GDM1 (cell line): Measurements from ENCODE around the gene CLASP2.
"Not testable (repeated sequence)": the region's sequence is repeated elsewhere in the genome, so short reads cannot be mapped to it uniquely, and the experiment has no call there.

ENCODE experiments used
- DNase-seq: peaks from one replicate; lab custom pipeline; 2025; lab: John Stamatoyannopoulos, UW

The CLASP2 gene

DNA sequence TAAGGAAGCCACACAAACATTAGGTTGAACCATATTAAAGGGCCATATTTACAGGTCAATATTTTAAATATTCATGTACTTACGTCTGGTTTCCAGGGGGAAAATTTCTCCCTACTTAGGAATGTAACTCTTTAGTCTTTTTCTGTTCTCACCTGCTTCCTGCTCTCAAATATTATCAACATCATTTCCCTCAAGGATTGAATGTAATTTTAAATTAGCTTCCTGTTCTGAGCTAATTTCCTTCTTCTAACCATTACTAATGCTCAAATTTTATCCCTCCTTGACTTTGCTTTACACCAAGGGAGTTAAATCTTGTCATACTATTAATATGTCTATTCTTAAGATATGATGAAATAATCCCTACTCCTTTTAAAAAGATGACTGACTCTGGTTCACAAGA is 174.5 kb downstream of the CLASP2 start:
- no peak for DNase-seq

- no peak for DNase-seq
Observed at GRCh38 chr3:33541918-33542317, 176.1 kb downstream of the CLASP2 start.

GRCh38 chr3:33538678-33539339 is 179.2 kb downstream of the CLASP2 start:
- DNase-seq, result no peak

DNA sequence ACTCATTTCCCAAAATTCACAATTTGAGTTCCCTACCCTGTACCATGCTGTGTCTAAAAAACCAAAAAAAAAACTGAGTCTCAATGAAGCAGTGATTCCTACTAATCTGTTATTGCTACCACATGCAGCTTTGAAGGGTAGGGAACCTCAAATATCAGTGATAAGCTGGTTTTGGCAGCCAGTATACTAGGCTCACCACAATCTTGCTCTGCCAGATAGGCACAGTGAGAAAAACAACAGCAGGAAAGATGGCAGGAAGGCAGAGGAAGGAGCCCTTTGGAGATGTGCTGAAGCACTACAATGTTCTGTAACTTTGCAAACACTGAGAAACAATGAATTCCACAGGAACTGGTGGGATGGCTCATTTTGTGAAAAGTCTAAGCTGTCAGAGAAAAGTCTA is 180.9 kb downstream of the CLASP2 start:
- no peak for DNase-seq

DNA sequence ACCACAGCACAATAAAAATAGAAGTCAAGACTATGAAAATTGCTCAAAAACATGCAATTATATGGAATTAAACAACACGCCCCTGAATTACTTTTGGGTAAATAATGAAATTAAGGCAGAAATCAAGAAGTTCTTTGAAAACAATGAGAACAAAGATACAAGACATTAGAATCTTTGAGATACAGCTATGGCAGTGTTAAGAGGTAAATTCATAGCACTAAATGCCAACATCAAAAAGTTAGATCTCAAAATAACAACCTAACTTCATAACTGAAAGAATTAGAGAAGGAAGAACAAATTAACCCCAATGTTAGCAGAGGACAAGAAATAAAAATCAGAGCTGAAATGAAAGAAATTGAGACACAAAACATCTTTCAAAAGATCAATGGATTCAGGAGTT is 191.3 kb downstream of the CLASP2 start:
- DNase-seq, result no peak

DNA sequence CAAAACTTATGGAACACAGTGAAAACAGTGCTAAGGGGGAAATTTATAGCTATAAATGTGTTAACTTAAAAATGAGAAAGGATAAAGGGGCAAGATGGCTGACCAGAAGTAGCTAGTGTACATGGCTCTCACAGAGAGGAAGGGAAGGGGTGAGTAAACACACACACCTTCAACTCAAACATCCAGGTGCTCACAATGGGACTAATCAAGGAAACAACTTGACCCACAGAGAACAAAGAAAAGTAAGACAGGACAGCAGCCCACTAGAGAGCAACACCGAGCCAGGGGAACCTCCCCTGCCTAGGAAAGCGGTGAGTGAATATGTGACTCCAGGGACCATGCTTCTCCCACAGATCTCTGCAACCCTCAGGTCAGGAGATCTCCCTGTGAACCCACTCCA is 192.8 kb downstream of the CLASP2 start:
- DNase-seq, result no peak

- DNase-seq, result no peak
Observed at GRCh38 chr3:33523093-33523667, 194.9 kb downstream of the CLASP2 start.

DNA sequence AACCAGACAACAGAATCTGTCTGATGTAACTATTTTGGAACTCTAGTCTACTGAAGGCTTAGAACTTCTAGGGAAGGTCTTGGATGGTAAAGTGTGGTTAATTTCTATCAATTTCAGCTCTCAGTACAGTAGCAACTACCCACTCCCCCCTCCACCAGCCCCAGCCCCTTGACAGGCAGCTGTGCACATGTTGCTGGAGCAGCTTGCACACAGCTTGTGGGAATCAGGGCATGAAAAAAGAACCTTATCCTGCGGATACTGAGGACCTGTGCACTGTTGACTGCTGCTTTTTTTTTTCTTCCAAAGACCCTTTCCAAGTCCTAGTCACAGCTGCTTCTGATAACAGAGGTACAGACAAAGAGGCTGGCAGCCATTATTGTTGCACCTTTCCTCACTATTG is 196.3 kb downstream of the CLASP2 start:
- DNase-seq, result no peak

DNA sequence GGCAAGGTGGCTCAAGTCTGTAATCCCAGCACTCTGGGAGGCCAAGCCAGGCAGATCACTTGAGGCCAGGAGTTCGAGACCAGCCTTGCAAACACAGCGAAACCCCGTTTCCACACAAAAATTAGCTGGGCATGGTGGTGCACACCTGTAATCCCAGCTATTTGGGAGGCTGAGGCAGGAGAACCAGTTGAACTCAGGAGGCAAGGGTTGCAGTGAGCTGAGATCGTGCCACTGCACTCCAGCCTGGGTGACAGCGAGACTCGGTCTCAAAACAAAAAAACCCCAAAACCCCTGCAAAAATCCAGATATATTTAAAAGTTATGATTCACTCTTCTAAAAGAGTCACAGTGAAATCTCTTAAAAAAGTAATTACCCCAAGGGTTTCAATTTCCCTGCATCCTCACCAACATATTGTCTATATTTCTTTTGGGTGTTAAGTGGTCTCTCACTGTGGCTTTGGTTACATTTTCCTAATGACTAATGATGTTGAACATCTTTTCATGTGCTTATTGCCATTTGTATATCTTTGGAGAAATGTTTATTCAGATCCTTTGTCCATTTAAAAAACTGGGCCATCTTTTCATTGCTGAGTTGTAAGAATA is 204.7 kb downstream of the CLASP2 start:
- no peak for DNase-seq

DNA sequence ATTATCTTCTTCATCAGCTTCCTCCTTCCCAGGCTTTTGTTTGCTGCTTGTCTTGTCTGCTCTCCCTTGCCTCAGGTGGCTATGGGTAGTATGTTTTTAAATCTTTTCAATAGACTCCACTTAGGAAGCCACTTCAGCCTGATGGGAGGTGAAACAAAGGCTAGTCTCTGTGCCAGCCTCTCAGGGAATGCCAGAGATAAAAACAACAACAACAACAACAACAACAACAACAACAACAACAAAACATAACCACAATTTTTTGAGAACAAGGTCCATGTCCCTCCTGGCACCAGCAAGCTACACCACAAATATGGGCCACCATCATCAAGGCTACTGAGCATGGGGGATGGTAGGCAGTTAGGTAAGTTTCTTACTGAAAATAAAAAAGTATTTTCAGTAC is 213.0 kb downstream of the CLASP2 start:
- DNase-seq, result no peak

- DNase-seq, result no peak
Observed at GRCh38 chr3:33496449-33496848, 221.6 kb downstream of the CLASP2 start.

DNA sequence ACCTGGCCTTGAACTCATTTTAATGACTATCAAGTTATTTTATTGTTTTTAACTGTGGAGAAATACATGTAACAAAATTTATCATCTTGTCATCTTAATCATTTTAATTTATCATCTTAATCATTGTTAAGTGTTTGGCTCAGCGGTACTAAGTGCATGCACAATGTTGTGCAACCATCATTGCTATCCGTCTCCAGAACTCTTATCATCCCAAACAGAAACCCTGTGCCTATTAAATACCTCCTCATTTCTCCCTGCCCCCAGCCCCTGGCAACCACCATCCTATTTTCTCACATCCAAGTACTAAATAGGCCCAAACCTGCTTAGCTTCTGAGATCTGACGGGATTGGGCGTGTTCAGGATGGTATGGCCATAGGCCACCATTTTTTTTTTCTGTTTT is 226.3 kb downstream of the CLASP2 start:
- DNase-seq, result no peak

- DNase-seq, result no peak
Observed at GRCh38 chr3:33490641-33491241, 227.3 kb downstream of the CLASP2 start.

GRCh38 chr3:33488683-33489082 is 229.4 kb downstream of the CLASP2 start:
- no peak for DNase-seq

DNA sequence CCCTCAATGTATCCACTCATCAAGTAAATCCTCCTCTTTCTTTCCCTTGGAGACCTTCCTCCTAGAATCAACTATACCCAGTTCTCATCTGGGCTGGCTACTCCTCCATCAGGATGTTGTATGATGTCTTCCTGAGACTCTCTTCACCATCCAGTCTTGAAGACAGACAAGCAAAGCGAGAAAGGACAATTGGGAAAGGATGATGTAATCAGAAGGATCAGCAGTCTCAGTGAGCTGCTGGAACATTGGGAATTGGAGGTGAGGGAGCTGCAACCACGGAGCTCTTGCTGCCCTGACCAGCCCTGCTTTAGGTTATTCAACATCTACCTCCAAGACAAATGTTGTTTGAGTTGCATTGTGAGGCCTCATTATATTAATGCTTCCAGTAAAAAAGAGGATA is 229.8 kb downstream of the CLASP2 start:
- no peak for DNase-seq

- DNase-seq, result no peak
Observed at GRCh38 chr3:33482111-33482521, 235.9 kb downstream of the CLASP2 start.

DNA sequence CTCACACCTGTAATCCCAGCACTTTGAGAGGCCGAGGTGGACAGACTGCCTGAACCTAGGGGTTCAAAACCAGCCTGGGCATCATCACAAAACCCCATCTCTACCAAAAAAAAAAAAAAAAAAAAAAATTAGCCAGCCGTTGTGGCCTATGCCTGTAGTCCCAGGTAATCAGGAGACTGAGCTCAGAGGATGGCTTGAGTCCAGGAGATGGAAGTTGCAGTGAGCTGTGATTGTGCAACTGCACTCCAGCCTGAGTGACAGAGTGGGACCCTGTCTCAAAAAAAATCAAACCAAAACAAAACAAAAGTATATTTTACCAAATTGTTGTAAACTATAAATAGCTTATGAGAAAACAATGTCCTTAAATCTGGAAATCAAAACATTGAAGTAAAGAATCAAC is 243.2 kb downstream of the CLASP2 start:
- DNase-seq, result no peak

DNA sequence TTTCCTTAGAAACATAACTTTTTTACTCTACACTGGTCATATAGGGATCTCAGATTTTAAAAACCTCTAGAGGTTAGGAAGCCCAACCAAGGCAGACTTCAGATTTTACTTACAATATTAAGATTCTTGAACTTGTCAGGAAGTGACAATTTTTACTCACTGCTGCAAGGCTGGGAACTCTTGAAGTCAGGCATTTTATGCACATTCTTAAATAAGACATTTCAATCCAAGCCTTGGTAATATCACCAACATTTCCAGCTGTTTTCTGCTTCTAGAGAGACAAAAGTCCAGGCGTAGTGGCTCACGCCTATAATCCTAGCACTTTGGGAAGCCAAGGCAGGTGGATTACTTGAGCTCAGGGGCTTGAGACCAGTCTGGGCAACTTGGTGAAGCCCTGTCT is 244.2 kb downstream of the CLASP2 start:
- DNase-seq, result no peak

DNA sequence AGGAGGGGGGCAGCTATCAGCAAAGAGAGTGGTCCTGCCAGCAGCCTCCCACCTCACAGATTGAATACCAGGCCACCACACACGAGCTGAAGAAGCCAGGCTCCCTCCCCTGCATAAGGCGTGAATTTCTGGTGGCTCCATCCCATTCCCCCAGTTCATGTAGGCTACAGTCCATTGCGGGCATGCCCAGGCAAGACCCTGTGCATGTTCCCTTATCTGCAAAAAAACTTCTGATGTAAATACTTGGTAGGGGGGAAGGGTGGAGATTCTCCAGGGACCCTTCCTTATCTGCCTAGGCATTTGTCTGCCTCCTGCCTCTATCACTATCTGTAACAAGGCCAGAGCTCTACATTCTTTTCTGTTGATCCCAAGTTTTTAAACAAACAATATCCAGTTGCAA is 250.3 kb downstream of the CLASP2 start:
- no peak for DNase-seq

GRCh38 chr3:33461097-33461496 is 257.0 kb downstream of the CLASP2 start:
- no peak for DNase-seq

- DNase-seq, result not testable (repeated sequence)
Observed at GRCh38 chr3:33459577-33459976, 258.5 kb downstream of the CLASP2 start.

- no peak for DNase-seq
Observed at GRCh38 chr3:33458446-33458845, 259.6 kb downstream of the CLASP2 start.

DNA sequence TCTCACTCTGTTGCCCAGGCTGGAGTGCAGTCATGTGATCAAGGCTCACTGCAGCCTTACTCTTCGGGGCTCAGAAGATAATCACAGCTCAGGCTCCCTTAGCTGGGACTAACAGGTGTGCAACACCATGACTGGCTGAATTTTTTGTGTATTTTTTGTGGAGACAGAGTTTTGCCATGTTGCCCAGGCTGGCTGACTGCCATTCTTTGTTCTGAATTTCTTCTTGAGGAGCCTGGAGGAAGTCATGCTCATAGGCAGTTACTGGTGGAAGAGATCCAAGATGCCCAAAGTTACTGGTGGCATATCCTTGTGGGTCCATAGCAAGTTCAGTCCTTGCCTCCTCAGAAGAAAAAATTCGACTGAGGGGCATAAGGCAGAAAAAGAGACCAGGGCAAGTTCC is 261.3 kb downstream of the CLASP2 start:
- no peak for DNase-seq
